Brain microvascular endothelial cell (primary cell): Measurements from ENCODE around the gene RPS15.

Experiments used
- DNase-seq: peaks from one replicate; pipeline ENCODE4 v3.0.0-alpha.2; 2020
- H3K27ac ChIP-seq: fragments of 250-450 bp; sonication (Bioruptor Pico); 2 replicates; pipeline ENCODE4 v1.5.1; 2020; ENCODE audit warnings: mild to moderate bottlenecking, moderate library complexity
- H3K27me3 ChIP-seq: fragments of 250-450 bp; sonication (Bioruptor Pico); replicated peaks from 2 replicates; pipeline ENCODE4 v1.5.1; 2020; ENCODE audit warnings: mild to moderate bottlenecking
- H3K36me3 ChIP-seq: fragments of 250-450 bp; sonication (Bioruptor Pico); replicated peaks from 2 replicates; pipeline ENCODE4 v1.5.1; 2020; ENCODE audit warnings: mild to moderate bottlenecking
- H3K4me3 ChIP-seq: 2 replicates; pipeline ENCODE4 v1.5.1; 2011; ENCODE audit warnings: low read depth, mild to moderate bottlenecking, control low read depth, low read length, moderate library complexity
- in situ Hi-C: cut with HindIII; loops from 2 replicates; pipeline ENCODE4 v1.10.0; 2017; ENCODE audit warnings: low sequenced_read_pairs, low pct_ligation_motif_present
- TF ChIP-seq, protein P1 (sequence below): IDR thresholded peaks from 2 replicates; pipeline ENCODE4 v1.5.1; 2011; ENCODE audit warnings: low read depth, mild to moderate bottlenecking, moderate library complexity, low read length, control low read depth, inconsistent platforms; ENCODE audit errors: missing control alignments

The RPS15 gene

GRCh38 chr19:1457031-1457739, 19.0 kb downstream of the RPS15 start:
- DNase-seq: no peak
- in situ Hi-C loops: no loop called here
- no peak overlapping the region for H3K4me3 ChIP-seq
- TF ChIP-seq, protein P1, sequence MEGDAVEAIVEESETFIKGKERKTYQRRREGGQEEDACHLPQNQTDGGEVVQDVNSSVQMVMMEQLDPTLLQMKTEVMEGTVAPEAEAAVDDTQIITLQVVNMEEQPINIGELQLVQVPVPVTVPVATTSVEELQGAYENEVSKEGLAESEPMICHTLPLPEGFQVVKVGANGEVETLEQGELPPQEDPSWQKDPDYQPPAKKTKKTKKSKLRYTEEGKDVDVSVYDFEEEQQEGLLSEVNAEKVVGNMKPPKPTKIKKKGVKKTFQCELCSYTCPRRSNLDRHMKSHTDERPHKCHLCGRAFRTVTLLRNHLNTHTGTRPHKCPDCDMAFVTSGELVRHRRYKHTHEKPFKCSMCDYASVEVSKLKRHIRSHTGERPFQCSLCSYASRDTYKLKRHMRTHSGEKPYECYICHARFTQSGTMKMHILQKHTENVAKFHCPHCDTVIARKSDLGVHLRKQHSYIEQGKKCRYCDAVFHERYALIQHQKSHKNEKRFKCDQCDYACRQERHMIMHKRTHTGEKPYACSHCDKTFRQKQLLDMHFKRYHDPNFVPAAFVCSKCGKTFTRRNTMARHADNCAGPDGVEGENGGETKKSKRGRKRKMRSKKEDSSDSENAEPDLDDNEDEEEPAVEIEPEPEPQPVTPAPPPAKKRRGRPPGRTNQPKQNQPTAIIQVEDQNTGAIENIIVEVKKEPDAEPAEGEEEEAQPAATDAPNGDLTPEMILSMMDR: no peak
- peaks cover 48% of the 10 kb centered on the region for H3K27me3 ChIP-seq
- H3K36me3 ChIP-seq: no peaks in the 10 kb centered on the region
- no peak overlapping the region for H3K27ac ChIP-seq

DNA sequence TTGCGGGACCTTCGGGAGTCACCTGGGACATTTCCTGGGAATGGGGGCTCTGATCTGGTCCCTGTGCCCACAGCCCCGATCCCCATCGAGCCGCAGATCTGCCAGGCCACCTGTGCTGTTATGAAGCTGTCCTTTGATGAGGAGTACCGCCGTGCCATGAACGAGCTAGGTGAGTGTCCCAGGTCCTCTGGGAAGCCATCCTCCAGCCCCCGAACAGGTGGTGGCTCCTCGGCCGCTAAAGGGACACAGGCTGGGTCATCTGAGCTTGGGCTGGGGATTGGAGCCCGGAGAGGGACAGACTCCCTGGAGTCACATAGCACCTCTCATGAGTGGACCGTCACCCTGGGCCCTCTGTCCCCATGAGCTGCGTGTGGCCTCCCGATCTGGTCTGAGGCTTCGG, 19.7 kb downstream of the RPS15 start:
- in situ Hi-C loops: no loop called here
- H3K4me3 ChIP-seq: no peak overlapping the region
- H3K27ac ChIP-seq: no peak overlapping the region
- no peaks in the 10 kb centered on the region for H3K36me3 ChIP-seq
- H3K27me3 ChIP-seq: peaks cover 41% of the 10 kb centered on the region
- TF ChIP-seq, protein P1: no peak
- no peak for DNase-seq

GRCh38 chr19:1459479-1459878, 21.3 kb downstream of the RPS15 start:
- in situ Hi-C loops: no loop called here
- Histone ChIP-seq H3K27me3 (peaks cover 30% of the 10 kb centered on the region), H3K27ac (no peak overlapping the region), H3K4me3 (no peak overlapping the region), H3K36me3 (no peaks in the 10 kb centered on the region)
- DNase-seq: no peak
- TF ChIP-seq, protein P1: no peak

DNA sequence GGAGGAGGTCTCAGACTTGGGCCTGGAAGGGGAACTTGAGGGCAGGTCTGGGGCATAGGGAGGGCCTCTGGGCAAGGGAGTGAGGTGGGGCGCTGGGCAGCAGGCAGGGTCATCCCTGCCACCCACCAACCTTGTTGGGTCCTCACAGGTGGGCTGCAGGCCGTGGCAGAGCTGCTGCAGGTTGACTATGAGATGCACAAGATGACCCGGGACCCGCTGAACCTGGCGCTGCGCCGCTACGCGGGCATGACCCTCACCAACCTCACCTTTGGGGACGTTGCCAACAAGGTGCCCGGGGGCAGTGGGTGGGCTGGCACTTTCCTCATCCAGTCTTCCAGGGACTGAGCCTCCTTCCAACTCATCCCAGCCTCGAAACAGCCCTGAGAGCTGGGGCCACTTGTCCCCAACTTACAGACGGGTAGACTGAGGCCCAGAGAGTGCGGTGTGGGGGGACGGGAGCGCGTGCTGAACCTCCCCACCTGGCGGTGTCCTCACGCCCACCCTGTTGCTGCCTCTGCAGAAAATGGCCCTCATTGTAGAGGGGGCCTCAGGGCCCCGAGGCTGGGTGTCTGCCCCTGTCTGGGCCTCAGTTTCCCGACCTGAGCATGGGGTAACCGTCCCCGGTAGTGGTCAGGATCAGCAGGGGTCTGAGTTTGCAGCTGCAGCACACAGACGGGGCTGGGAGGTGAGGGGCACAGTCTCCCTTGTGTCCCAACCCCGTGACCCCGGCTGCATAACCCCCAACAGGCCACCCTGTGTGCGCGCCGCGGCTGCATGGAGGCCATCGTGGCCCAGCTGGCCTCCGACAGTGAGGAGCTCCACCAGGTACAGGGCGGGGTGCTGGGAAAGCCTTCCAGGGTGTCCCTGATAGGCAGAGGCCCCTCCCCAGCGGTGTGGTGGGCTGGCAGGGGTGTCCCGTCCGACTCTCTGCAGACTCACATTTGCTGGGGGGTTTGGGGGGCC, 22.1 kb downstream of the RPS15 start:
- H3K27me3 ChIP-seq: peaks cover 29% of the 10 kb centered on the region
- in situ Hi-C loops: no loop called here

DNA sequence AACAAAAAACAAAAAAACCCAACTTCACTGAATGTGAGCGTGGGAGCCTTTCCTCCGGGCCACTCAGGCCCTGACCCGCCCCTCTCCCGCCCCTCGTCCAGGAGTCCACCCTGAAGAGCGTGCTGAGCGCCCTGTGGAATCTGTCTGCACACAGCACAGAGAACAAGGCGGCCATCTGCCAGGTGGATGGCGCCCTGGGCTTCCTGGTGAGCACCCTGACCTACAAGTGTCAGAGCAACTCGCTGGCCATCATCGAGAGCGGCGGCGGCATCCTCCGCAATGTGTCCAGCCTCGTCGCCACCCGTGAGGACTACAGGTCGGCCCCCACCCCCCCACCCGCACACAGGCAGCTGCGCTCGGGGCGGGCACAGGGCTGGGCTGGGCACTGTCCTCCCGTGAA, 23.7 kb downstream of the RPS15 start:
- in situ Hi-C loops: no loop called here
- no peak for DNase-seq
- TF ChIP-seq, protein P1: no peak

More for the DNA sequence above, 22.1 kb downstream of the RPS15 start:
- H3K36me3 ChIP-seq: no peaks in the 10 kb centered on the region
- H3K27ac ChIP-seq: no peak overlapping the region
- H3K4me3 ChIP-seq: no peak overlapping the region
- TF ChIP-seq, protein P1: no peak
- DNase-seq: no peak

More for the DNA sequence above, 23.7 kb downstream of the RPS15 start:
- Histone ChIP-seq H3K36me3 (no peaks in the 10 kb centered on the region), H3K27me3 (peaks cover 32% of the 10 kb centered on the region), H3K4me3 (no peak overlapping the region), H3K27ac (no peak overlapping the region)
